DOHH2 (cell line): ENCODE data around the gene TNRC6C.
A peak's percentile ranks its signal among the peaks of the same experiment; 100 is the strongest.

Source experiments
- H3F3A ChIP-seq: fragments of 200-600 bp; sonication (generic), shearing (Covaris generic); 2 replicates; pipeline ENCODE4 v1.6.0; 2016; ENCODE audit warnings: antibody characterized with exemption, mild to moderate bottlenecking; ENCODE audit not compliant: control insufficient read depth, insufficient read depth
- H3K27ac ChIP-seq: fragments of 200-600 bp; sonication (generic); 2 replicates; pipeline ENCODE4 v1.5.1; 2014; ENCODE audit warnings: low read depth, mild to moderate bottlenecking, low read length, moderate library complexity
- H3K27me3 ChIP-seq: fragments of 200-600 bp; sonication (generic); 2 replicates; pipeline ENCODE4 v1.6.1; 2014; ENCODE audit warnings: mild to moderate bottlenecking, low read length, mixed read lengths; ENCODE audit not compliant: control insufficient read depth
- H3K36me3 ChIP-seq: fragments of 200-600 bp; sonication (generic); 2 replicates; pipeline ENCODE4 v1.6.1; 2014; ENCODE audit warnings: mild to moderate bottlenecking, low read length, moderate library complexity, mixed read lengths; ENCODE audit not compliant: control insufficient read depth
- H3K4me1 ChIP-seq: fragments of 200-600 bp; sonication (generic); 2 replicates; pipeline ENCODE4 v1.6.1; 2014; ENCODE audit warnings: mild to moderate bottlenecking, low read length, mixed read lengths; ENCODE audit not compliant: control insufficient read depth
- H3K4me2 ChIP-seq: fragments of 200-600 bp; sonication (generic); 2 replicates; pipeline ENCODE4 v1.6.0; 2014; ENCODE audit warnings: mild to moderate bottlenecking, low read length, moderate library complexity
- H3K4me3 ChIP-seq: fragments of 200-600 bp; sonication (generic); 2 replicates; pipeline ENCODE4 v1.5.1; 2014; ENCODE audit warnings: mild to moderate bottlenecking, low read length, mixed read lengths
- H3K79me2 ChIP-seq: fragments of 200-600 bp; sonication (generic); 2 replicates; pipeline ENCODE4 v1.6.1; 2014; ENCODE audit warnings: mild to moderate bottlenecking, low read length, mixed read lengths; ENCODE audit not compliant: control insufficient read depth
- H3K9me2 ChIP-seq: fragments of 200-600 bp; sonication (generic); replicated peaks from 2 replicates; pipeline ENCODE4 v1.6.1; 2014; ENCODE audit warnings: mild to moderate bottlenecking, low read length, mixed read lengths; ENCODE audit not compliant: control insufficient read depth
- H3K9me3 ChIP-seq: fragments of 200-600 bp; sonication (generic); 2 replicates; pipeline ENCODE4 v1.6.1; 2014; ENCODE audit warnings: antibody characterized with exemption, low read length, mixed read lengths; ENCODE audit not compliant: control insufficient read depth, insufficient read depth
- H4K20me1 ChIP-seq: fragments of 200-600 bp; sonication (generic); 2 replicates; pipeline ENCODE4 v1.6.0; 2014; ENCODE audit warnings: low read depth, mild to moderate bottlenecking, antibody characterized with exemption, low read length, moderate library complexity; ENCODE audit not compliant: control insufficient read depth, insufficient read depth
- CTCF ChIP-seq: fragments of 200-600 bp; sonication (generic); IDR thresholded peaks from one replicate; pipeline ENCODE4 v1.5.1; 2014; ENCODE audit warnings: antibody characterized with exemption, mild to moderate bottlenecking, low read depth, low read length; ENCODE audit not compliant: poor library complexity, severe bottlenecking
- EZH2phosphoT487 ChIP-seq: fragments of 200-600 bp; sonication (generic); IDR thresholded peaks from 2 replicates; pipeline ENCODE4 v1.6.1; 2017; ENCODE audit warnings: borderline replicate concordance, mild to moderate bottlenecking, antibody characterized with exemption, low read length, moderate library complexity, mixed read lengths

TNRC6C gene

GRCh38 chr17:78131172-78132083 lies 172.9 kb downstream of the TNRC6C start:
- Histone ChIP-seq H3K9me2 (no peaks in the 10 kb centered on the region), H3K4me1 (peaks cover 80% of the 10 kb centered on the region), H3F3A (peaks cover 17% of the 10 kb centered on the region), H3K4me3 (peak overlapping the region; percentile 95), H3K79me2 (peaks cover 77% of the 10 kb centered on the region), H3K36me3 (peaks cover 72% of the 10 kb centered on the region), H3K4me2 (peak overlapping the region; percentile 99), H3K9me3 (no peaks in the 10 kb centered on the region), H3K27ac (peak overlapping the region; percentile 90), H3K27me3 (no peaks in the 10 kb centered on the region), H4K20me1 (peaks cover 3% of the 10 kb centered on the region; the same call in 1 of the 2 replicates)
- TF ChIP-seq EZH2phosphoT487 (no peak), CTCF (no peak)

GRCh38 chr17:78132084-78132676 lies 173.7 kb downstream of the TNRC6C start:
- H4K20me1 ChIP-seq, result peaks cover 3% of the 10 kb centered on the region; the same call in 1 of the 2 replicates
- peaks cover 70% of the 10 kb centered on the region for H3K79me2 ChIP-seq
- TF ChIP-seq CTCF (peak; percentile 35), EZH2phosphoT487 (no peak)
- H3K4me3 ChIP-seq, result peak overlapping the region; percentile 95
- H3K4me1 ChIP-seq, result peaks cover 80% of the 10 kb centered on the region
- no peaks in the 10 kb centered on the region for H3K27me3 ChIP-seq
- peaks cover 17% of the 10 kb centered on the region for H3F3A ChIP-seq
- H3K9me2 ChIP-seq, result no peaks in the 10 kb centered on the region
- H3K27ac ChIP-seq, result peak overlapping the region; percentile 90
- H3K9me3 ChIP-seq, result no peaks in the 10 kb centered on the region
- H3K4me2 ChIP-seq, result peak overlapping the region; percentile 99
- peaks cover 77% of the 10 kb centered on the region for H3K36me3 ChIP-seq

GRCh38 chr17:78132767-78133178 lies 174.3 kb downstream of the TNRC6C start:
- Histone ChIP-seq H3K79me2 (peaks cover 64% of the 10 kb centered on the region), H3K4me1 (peaks cover 80% of the 10 kb centered on the region), H3K4me3 (peak overlapping the region; percentile 95), H3K9me3 (no peaks in the 10 kb centered on the region), H3F3A (peaks cover 17% of the 10 kb centered on the region), H3K36me3 (peaks cover 82% of the 10 kb centered on the region), H3K27me3 (no peaks in the 10 kb centered on the region), H3K9me2 (no peaks in the 10 kb centered on the region), H3K27ac (peak overlapping the region; percentile 90), H3K4me2 (peak overlapping the region; percentile 99), H4K20me1 (peaks cover 3% of the 10 kb centered on the region; the same call in 1 of the 2 replicates)
- TF ChIP-seq CTCF, result no peak
